Panc1 (cell line): Measurements from ENCODE around the gene ZNF273. TPM values are rescaled to one million over a fixed set of nuclear protein-coding genes. Genes with fewer than 3 reads are reported as not detected.
"Not testable (repeated sequence)": the region's sequence is repeated elsewhere in the genome, so short reads cannot be mapped to it uniquely, and the experiment has no call there.

Experiments used
- ATAC-seq: fragments of 200-7000 bp; cut with Tn5 transposase; 2 replicates; pipeline ENCODE4 v1.9.1; 2020; ENCODE audit warnings: mild to moderate bottlenecking, moderate library complexity
- BruUV-seq: library from RNA; stranded (reverse); fragments of 400-500 nt; replicated peaks from 2 replicates; lab custom pipeline; 2021; lab: Mats Ljungman, UMichigan
- CTCF ChIA-PET: fragments of 300-600 bp; sonication (Branson Sonifier 250); formaldehyde crosslinking; loops from one replicate; lab custom pipeline; 2022; ENCODE audit warnings: antibody characterized with exemption; lab: Charles Lee
- POLR2A ChIA-PET: fragments of 300-600 bp; sonication (Branson Sonifier 250); formaldehyde crosslinking; loops from one replicate; lab custom pipeline; 2022; ENCODE audit warnings: antibody characterized with exemption; lab: Charles Lee
- DNase-seq: peaks from one replicate; pipeline ENCODE4 v3.0.0-alpha.2; 2010; ENCODE audit warnings: low read depth, low spot score
- H3K27ac ChIP-seq: 2 replicates; pipeline ENCODE4 v1.5.1; 2011; ENCODE audit warnings: mild to moderate bottlenecking, low read length, inconsistent platforms
- H3K27me3 ChIP-seq: fragments of 200-500 bp; sonication (Bioruptor generic); 2 replicates; pipeline ENCODE4 v1.6.0; 2014; ENCODE audit warnings: low read length, inconsistent platforms; ENCODE audit not compliant: control insufficient read depth, insufficient read depth
- H3K36me3 ChIP-seq: fragments of 200-500 bp; sonication (Bioruptor generic); 2 replicates; pipeline ENCODE4 v1.5.1; 2014; ENCODE audit warnings: inconsistent platforms, mild to moderate bottlenecking, low read length, moderate library complexity; ENCODE audit not compliant: control insufficient read depth, insufficient read depth
- H3K4me1 ChIP-seq: 2 replicates; pipeline ENCODE4 v1.5.1; 2011; ENCODE audit warnings: inconsistent platforms, mild to moderate bottlenecking, low read length, moderate library complexity; ENCODE audit not compliant: control insufficient read depth, insufficient read depth
- H3K4me3 ChIP-seq, 2 experiments: 2 replicates each; pipeline ENCODE4 v1.5.1; 2011 to 2012; ENCODE audit warnings: low read depth in 2 of 2, low read length in 2 of 2, mild to moderate bottlenecking in 2 of 2, inconsistent platforms in 1 of 2, moderate library complexity in 1 of 2
- H3K9me3 ChIP-seq: fragments of 200-500 bp; sonication (Bioruptor generic); 2 replicates; pipeline ENCODE4 v1.5.1; 2014; ENCODE audit warnings: low read depth, mild to moderate bottlenecking, inconsistent platforms, low read length, moderate library complexity; ENCODE audit not compliant: control insufficient read depth, insufficient read depth
- CTCF ChIP-seq: fragments of 450-650 bp; IDR thresholded peaks from 2 replicates; pipeline ENCODE4 v1.5.1; 2017; ENCODE audit warnings: mild to moderate bottlenecking
- POLR2AphosphoS5 ChIP-seq: IDR thresholded peaks from 2 replicates; pipeline ENCODE4 v1.6.1; 2012; ENCODE audit warnings: mild to moderate bottlenecking, low read depth, low read length, moderate library complexity
- REST ChIP-seq, 2 experiments: IDR thresholded peaks; 2 replicates each; pipeline ENCODE4 v1.6.1; 2011 to 2012; ENCODE audit warnings: low read depth in 2 of 2, control low read depth in 1 of 2, low read length in 1 of 2, mild to moderate bottlenecking in 1 of 2, moderate library complexity in 1 of 2; ENCODE audit not compliant: insufficient read depth in 1 of 2
- SIN3A ChIP-seq: IDR thresholded peaks from 2 replicates; pipeline ENCODE4 v1.6.1; 2012; ENCODE audit warnings: low read depth, mild to moderate bottlenecking, low read length, moderate library complexity, borderline replicate concordance; ENCODE audit not compliant: insufficient read depth
- TCF7L2 ChIP-seq: IDR thresholded peaks from 2 replicates; pipeline ENCODE4 v1.6.1; 2011; ENCODE audit warnings: mild to moderate bottlenecking, low read depth, low read length, inconsistent platforms
- in situ Hi-C: cut with HindIII; loops from 2 replicates; pipeline ENCODE4 v1.10.0; 2016; ENCODE audit warnings: low sequenced_read_pairs, low pct_unique_long_range_greater_than_20kb
- intact Hi-C: fragments of 100-400 bp; cut with micrococcal nuclease; formaldehyde crosslinking; loops from one replicate; pipeline ENCODE4 v1.10.0; 2022; ENCODE audit not compliant: unreplicated experiment
- total RNA-seq: library from RNA; stranded (reverse); gene quantifications from one replicate; pipeline ENCODE4 v1.2.1, GENCODE V29; 2021; ENCODE audit not compliant: unreplicated experiment

Gene ZNF273
- total RNA-seq, 1 experiment from 2014 or later, result 6.4 TPM

- TF ChIP-seq SIN3A, result no peak
- no peak for TF ChIP-seq REST (IDR thresholded peaks at IDR 0.05; ENCODE audit: insufficient read depth in 1 of 2, low read depth in 2 of 2, low read length in 1 of 2)
- TF ChIP-seq CTCF, result no peak
- TF ChIP-seq TCF7L2, result no peak
- TF ChIP-seq POLR2AphosphoS5, result no peak
- Histone ChIP-seq H3K4me3 (no peak overlapping the region), H3K4me1 (peaks cover 9% of the 10 kb centered on the region; the same call in 1 of the 2 replicates), H3K36me3 (no peaks in the 10 kb centered on the region), H3K9me3 (no peaks in the 10 kb centered on the region), H3K27ac (no peak overlapping the region), H3K27me3 (peaks cover 9% of the 10 kb centered on the region)
- ATAC-seq (no peak), DNase-seq (no peak)
- no TSS peak for BruUV-seq
- in situ Hi-C loops, result no loop called here
- ChIA-PET CTCF (no interaction called here), POLR2A (no interaction called here)
- intact Hi-C loops, result no loop called here
Measured at GRCh38 chr7:64890761-64891362, 12.2 kb upstream of the ZNF273 start.

- in situ Hi-C loops, H3K27me3 ChIP-seq, DNase-seq, H3K36me3 ChIP-seq, BruUV-seq, CTCF ChIA-PET, H3K9me3 ChIP-seq, H3K27ac ChIP-seq, intact Hi-C loops, H3K4me1 ChIP-seq, ATAC-seq, H3K4me3 ChIP-seq, POLR2A ChIA-PET: not testable (repeated sequence)
Measured at GRCh38 chr7:64891363-64892081, 11.6 kb upstream of the ZNF273 start.

- no peak for ATAC-seq
- H3K27me3 ChIP-seq, result peaks cover 2% of the 10 kb centered on the region; the same call in 1 of the 2 replicates
- no peak for DNase-seq
- CTCF ChIA-PET, result no interaction called here
- no peak overlapping the region for H3K4me3 ChIP-seq
- intact Hi-C loops (no loop called here), in situ Hi-C loops (no loop called here)
- H3K9me3 ChIP-seq, result no peaks in the 10 kb centered on the region
- no peaks in the 10 kb centered on the region for H3K36me3 ChIP-seq
- TF ChIP-seq POLR2AphosphoS5, result no peak
- no peak for TF ChIP-seq TCF7L2
- TF ChIP-seq CTCF, result no peak
- TF ChIP-seq SIN3A, result no peak
- no peak for TF ChIP-seq REST (IDR thresholded peaks at IDR 0.05; ENCODE audit: insufficient read depth in 1 of 2, low read depth in 2 of 2, low read length in 1 of 2)
- no TSS peak for BruUV-seq
- H3K4me1 ChIP-seq, result peaks cover 9% of the 10 kb centered on the region; the same call in 1 of the 2 replicates
- POLR2A ChIA-PET, result no interaction called here
- no peak overlapping the region for H3K27ac ChIP-seq
Measured at GRCh38 chr7:64892116-64892515, 11.0 kb upstream of the ZNF273 start.
